ENCODE data around the gene ADGRB3. TPM values are rescaled to one million over a fixed set of nuclear protein-coding genes. Genes with fewer than 3 reads are reported as not detected.

Gene ADGRB3
- total RNA-seq, 3 donors from 2014 or later, result 0.43 to 7.8 (median 0.72) TPM

- no peak for ATAC-seq
- intact Hi-C loops (cut with DNase I, micrococcal nuclease), result no loop called here
- DNase-seq, result no peak
- H3K4me1 ChIP-seq (ENCODE audit: low read depth), result no peaks in the 10 kb centered on the region
- TF ChIP-seq, protein P1, sequence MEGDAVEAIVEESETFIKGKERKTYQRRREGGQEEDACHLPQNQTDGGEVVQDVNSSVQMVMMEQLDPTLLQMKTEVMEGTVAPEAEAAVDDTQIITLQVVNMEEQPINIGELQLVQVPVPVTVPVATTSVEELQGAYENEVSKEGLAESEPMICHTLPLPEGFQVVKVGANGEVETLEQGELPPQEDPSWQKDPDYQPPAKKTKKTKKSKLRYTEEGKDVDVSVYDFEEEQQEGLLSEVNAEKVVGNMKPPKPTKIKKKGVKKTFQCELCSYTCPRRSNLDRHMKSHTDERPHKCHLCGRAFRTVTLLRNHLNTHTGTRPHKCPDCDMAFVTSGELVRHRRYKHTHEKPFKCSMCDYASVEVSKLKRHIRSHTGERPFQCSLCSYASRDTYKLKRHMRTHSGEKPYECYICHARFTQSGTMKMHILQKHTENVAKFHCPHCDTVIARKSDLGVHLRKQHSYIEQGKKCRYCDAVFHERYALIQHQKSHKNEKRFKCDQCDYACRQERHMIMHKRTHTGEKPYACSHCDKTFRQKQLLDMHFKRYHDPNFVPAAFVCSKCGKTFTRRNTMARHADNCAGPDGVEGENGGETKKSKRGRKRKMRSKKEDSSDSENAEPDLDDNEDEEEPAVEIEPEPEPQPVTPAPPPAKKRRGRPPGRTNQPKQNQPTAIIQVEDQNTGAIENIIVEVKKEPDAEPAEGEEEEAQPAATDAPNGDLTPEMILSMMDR (IDR thresholded peaks at IDR 0.05), result no peak
- H3K36me3 ChIP-seq (ENCODE audit: low read depth), result no peaks in the 10 kb centered on the region
- H3K4me3 ChIP-seq, result no peak overlapping the region
- no peaks in the 10 kb centered on the region for H3K9me3 ChIP-seq
Measured at GRCh38 chr6:68994521-68994920, 359.4 kb downstream of the ADGRB3 start.

- H3K9me3 ChIP-seq, result no peaks in the 10 kb centered on the region
- no peak overlapping the region for H3K4me3 ChIP-seq
- ATAC-seq (no peak), DNase-seq (no peak)
- TF ChIP-seq, protein P1 (IDR thresholded peaks at IDR 0.05), result no peak
- no peaks in the 10 kb centered on the region for H3K36me3 ChIP-seq (ENCODE audit: low read depth)
- intact Hi-C loops (cut with DNase I, micrococcal nuclease), result no loop called here
- H3K4me1 ChIP-seq (ENCODE audit: low read depth), result no peaks in the 10 kb centered on the region
Measured at GRCh38 chr6:69005199-69005598, 370.1 kb downstream of the ADGRB3 start.

- no peak for ATAC-seq
- Histone ChIP-seq H3K4me3 (no peak overlapping the region), H3K9me3 (no peaks in the 10 kb centered on the region), H3K36me3 (ENCODE audit: low read depth) (no peaks in the 10 kb centered on the region), H3K4me1 (ENCODE audit: low read depth) (no peaks in the 10 kb centered on the region)
- no peak for DNase-seq
- intact Hi-C loops (cut with DNase I, micrococcal nuclease), result no loop called here
- TF ChIP-seq, protein P1 (IDR thresholded peaks at IDR 0.05), result no peak
Measured at GRCh38 chr6:69007781-69008180, 372.7 kb downstream of the ADGRB3 start.

GRCh38 chr6:69012211-69012610, 377.1 kb downstream of the ADGRB3 start:
- H3K4me3 ChIP-seq, result no peak overlapping the region
- H3K4me1 ChIP-seq (ENCODE audit: low read depth), result no peaks in the 10 kb centered on the region
- TF ChIP-seq, protein P1 (IDR thresholded peaks at IDR 0.05), result no peak
- no peak for ATAC-seq
- no peaks in the 10 kb centered on the region for H3K36me3 ChIP-seq (ENCODE audit: low read depth)
- DNase-seq, result no peak
- H3K9me3 ChIP-seq, result no peaks in the 10 kb centered on the region
- intact Hi-C loops (cut with DNase I, micrococcal nuclease), result no loop called here

- TF ChIP-seq, protein P1 (IDR thresholded peaks at IDR 0.05), result no peak
- no peaks in the 10 kb centered on the region for H3K36me3 ChIP-seq (ENCODE audit: low read depth)
- intact Hi-C loops (cut with DNase I, micrococcal nuclease), result no loop called here
- ATAC-seq, result no peak
- H3K4me3 ChIP-seq, result no peak overlapping the region
- no peaks in the 10 kb centered on the region for H3K9me3 ChIP-seq
- no peaks in the 10 kb centered on the region for H3K4me1 ChIP-seq (ENCODE audit: low read depth)
- DNase-seq, result no peak
Measured at GRCh38 chr6:69012876-69013275, 377.8 kb downstream of the ADGRB3 start.

DNA sequence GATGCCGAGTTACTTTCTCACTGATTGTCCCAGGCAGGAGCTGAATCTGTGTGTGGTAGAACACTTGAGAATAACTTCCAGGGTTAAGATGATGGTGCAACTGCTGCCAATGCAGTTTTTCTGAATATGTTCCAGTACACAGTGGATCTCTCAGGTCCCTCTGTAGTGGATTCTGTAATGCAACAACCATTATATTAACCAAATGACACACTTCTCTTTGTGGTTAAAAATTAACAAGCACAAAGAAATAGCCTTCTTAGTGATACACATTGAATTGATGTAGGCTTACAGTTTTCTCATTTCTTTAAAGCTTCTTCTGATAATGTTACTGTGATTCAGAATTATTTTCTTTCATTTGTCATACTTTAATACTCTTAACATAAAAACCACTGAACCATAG, 383.8 kb downstream of the ADGRB3 start:
- no peaks in the 10 kb centered on the region for H3K36me3 ChIP-seq (ENCODE audit: low read depth)
- TF ChIP-seq, protein P1 (IDR thresholded peaks at IDR 0.05), result no peak
- no peaks in the 10 kb centered on the region for H3K4me1 ChIP-seq (ENCODE audit: low read depth)
- DNase-seq, result no peak
- no peaks in the 10 kb centered on the region for H3K9me3 ChIP-seq
- no peak for ATAC-seq
- H3K4me3 ChIP-seq, result no peak overlapping the region
- intact Hi-C loops (cut with DNase I, micrococcal nuclease), result no loop called here

Data from mucosa of descending colon (tissue), 3 donors.